H9 (cell line): ENCODE results near the gene HYDIN. TPM values are rescaled to one million over a fixed set of nuclear protein-coding genes. Genes with fewer than 3 reads are reported as not detected.
"Not testable (repeated sequence)": the region's sequence is repeated elsewhere in the genome, so short reads cannot be mapped to it uniquely, and the experiment has no call there.

Experiments used
- DNase-seq: peaks from one replicate; pipeline ENCODE4 v3.0.0-alpha.2; 2017
- H2AFZ ChIP-seq: one replicate; pipeline ENCODE4 v1.6.1; 2013; ENCODE audit warnings: mild to moderate bottlenecking, low read length, control low read depth, moderate library complexity
- H2AK5ac ChIP-seq: 2 replicates; pipeline ENCODE4 v1.6.1; 2013; ENCODE audit warnings: low read length, control low read depth, mixed read lengths; ENCODE audit not compliant: insufficient read length
- H2BK120ac ChIP-seq: one replicate; pipeline ENCODE4 v1.6.1; 2013; ENCODE audit warnings: low read depth, mild to moderate bottlenecking, low read length, control low read depth, inconsistent platforms; ENCODE audit not compliant: poor library complexity, severe bottlenecking
- H2BK12ac ChIP-seq: 2 replicates; pipeline ENCODE4 v1.6.1; 2013; ENCODE audit warnings: low read length, control low read depth, mixed read lengths, low read depth; ENCODE audit not compliant: insufficient read length
- H2BK15ac ChIP-seq: 2 replicates; pipeline ENCODE4 v1.6.1; 2013; ENCODE audit warnings: low read depth, low read length, control low read depth
- H2BK20ac ChIP-seq: one replicate; pipeline ENCODE4 v1.6.1; 2013; ENCODE audit warnings: low read depth, mild to moderate bottlenecking, low read length, control low read depth, inconsistent platforms; ENCODE audit not compliant: poor library complexity, severe bottlenecking
- H2BK5ac ChIP-seq: 2 replicates; pipeline ENCODE4 v1.6.1; 2013; ENCODE audit warnings: low read length, control low read depth, mixed read lengths; ENCODE audit not compliant: insufficient read length
- H3K14ac ChIP-seq: 2 replicates; pipeline ENCODE4 v1.6.1; 2013; ENCODE audit warnings: low read length, control low read depth; ENCODE audit not compliant: insufficient read depth
- H3K18ac ChIP-seq: 2 replicates; pipeline ENCODE4 v1.6.1; 2013; ENCODE audit warnings: low read depth, mild to moderate bottlenecking, mixed read lengths, low read length, control low read depth; ENCODE audit not compliant: insufficient read length
- H3K23ac ChIP-seq: 2 replicates; pipeline ENCODE4 v1.6.1; 2013; ENCODE audit warnings: low read length, control low read depth, mixed read lengths, low read depth; ENCODE audit not compliant: insufficient read length
- H3K23me2 ChIP-seq: 2 replicates; pipeline ENCODE4 v1.6.1; 2013; ENCODE audit warnings: low read depth, mild to moderate bottlenecking, mixed read lengths, low read length, control low read depth; ENCODE audit not compliant: insufficient read length, poor library complexity, severe bottlenecking
- H3K27ac ChIP-seq: 2 replicates; pipeline ENCODE4 v1.5.1; 2013; ENCODE audit warnings: low read length, control low read depth, mixed read lengths, low read depth; ENCODE audit not compliant: insufficient read length
- H3K27me3 ChIP-seq: 2 replicates; pipeline ENCODE4 v1.6.1; 2013; ENCODE audit warnings: low read length, control low read depth, inconsistent platforms; ENCODE audit not compliant: insufficient read depth
- H3K4ac ChIP-seq: 2 replicates; pipeline ENCODE4 v1.6.1; 2013; ENCODE audit warnings: low read depth, mild to moderate bottlenecking, control low read depth, inconsistent platforms, low read length, moderate library complexity
- H3K4me1 ChIP-seq: 2 replicates; pipeline ENCODE4 v1.6.1; 2013; ENCODE audit warnings: low read length, control low read depth, inconsistent platforms; ENCODE audit not compliant: insufficient read depth
- H3K4me2 ChIP-seq: 2 replicates; pipeline ENCODE4 v1.6.1; 2013; ENCODE audit warnings: low read length, control low read depth, mixed read lengths; ENCODE audit not compliant: insufficient read length, insufficient read depth
- H3K56ac ChIP-seq: 2 replicates; pipeline ENCODE4 v1.6.1; 2013; ENCODE audit warnings: low read depth, mild to moderate bottlenecking, mixed read lengths, low read length, control low read depth; ENCODE audit not compliant: insufficient read length
- H3K79me1 ChIP-seq: 2 replicates; pipeline ENCODE4 v1.6.1; 2013; ENCODE audit warnings: low read depth, mild to moderate bottlenecking, moderate library complexity, low read length, control low read depth, inconsistent platforms; ENCODE audit not compliant: insufficient read depth, poor library complexity, severe bottlenecking
- H3K79me2 ChIP-seq: 2 replicates; pipeline ENCODE4 v1.6.1; 2013; ENCODE audit warnings: low read length, control low read depth, inconsistent platforms; ENCODE audit not compliant: insufficient read depth
- H3K9ac ChIP-seq: 2 replicates; pipeline ENCODE4 v1.6.1; 2013; ENCODE audit warnings: low read length, control low read depth, mixed read lengths; ENCODE audit not compliant: insufficient read length; ENCODE audit errors: extremely low read depth
- H3K9me3 ChIP-seq: one replicate; pipeline ENCODE4 v1.6.1; 2013; ENCODE audit warnings: low read depth, low read length, inconsistent platforms; ENCODE audit not compliant: control insufficient read depth
- H3T11ph ChIP-seq: one replicate; pipeline ENCODE4 v1.6.1; 2013; ENCODE audit warnings: mild to moderate bottlenecking, low read length, control low read depth, inconsistent platforms
- H4K20me1 ChIP-seq: one replicate; pipeline ENCODE4 v1.6.1; 2013; ENCODE audit not compliant: control insufficient read depth, insufficient read length, insufficient read depth
- H4K5ac ChIP-seq: 2 replicates; pipeline ENCODE4 v1.6.1; 2013; ENCODE audit warnings: low read depth, mild to moderate bottlenecking, mixed read lengths, low read length, control low read depth; ENCODE audit not compliant: insufficient read length
- H4K8ac ChIP-seq: replicated peaks from 2 replicates; pipeline ENCODE4 v1.6.1; 2013; ENCODE audit warnings: low read length, control low read depth, mixed read lengths, low read depth; ENCODE audit not compliant: insufficient read length
- H4K91ac ChIP-seq: 2 replicates; pipeline ENCODE4 v1.6.1; 2013; ENCODE audit warnings: low read depth, mild to moderate bottlenecking, moderate library complexity, mixed read lengths, low read length, control low read depth; ENCODE audit not compliant: insufficient read length
- H3K27ac Mint-ChIP-seq, 3 experiments: 2 replicates in 2 of 3; 3 replicates in 1 of 3; pipeline ENCODE4 v1.8.0; 2020 to 2021; ENCODE audit warnings: mixed read lengths in 3 of 3, mild to moderate bottlenecking in 1 of 3, moderate library complexity in 1 of 3
- H3K27me3 Mint-ChIP-seq: 2 replicates; pipeline ENCODE4 v1.8.0; 2021; ENCODE audit warnings: low read depth, mild to moderate bottlenecking, moderate library complexity, mixed read lengths
- H3K36me3 Mint-ChIP-seq, 3 experiments: 2 replicates in 2 of 3; 3 replicates in 1 of 3; pipeline ENCODE4 v1.8.0; 2020 to 2021; ENCODE audit warnings: low read depth in 3 of 3, mixed read lengths in 3 of 3; ENCODE audit not compliant: insufficient read depth in 1 of 3
- H3K4me1 Mint-ChIP-seq, 2 experiments: 2 replicates each; pipeline ENCODE4 v1.8.0; 2020; ENCODE audit warnings: mixed read lengths in 2 of 2
- H3K4me3 Mint-ChIP-seq, 2 experiments: 2 replicates in 1 of 2; 3 replicates in 1 of 2; pipeline ENCODE4 v1.8.0; 2020 to 2021; ENCODE audit warnings: mild to moderate bottlenecking in 2 of 2, mixed read lengths in 2 of 2, moderate library complexity in 1 of 2
- H3K9me3 Mint-ChIP-seq, 2 experiments: 2 replicates in 1 of 2; 3 replicates in 1 of 2; pipeline ENCODE4 v1.8.0; 2020; ENCODE audit warnings: mild to moderate bottlenecking in 2 of 2, mixed read lengths in 2 of 2, moderate library complexity in 1 of 2
- WGBS: extraction: QIAGEN DNeasy Blood & Tissue Kit; methylation state at CpG from one replicate; pipeline ENCODE4 v1.1.7; 2013; ENCODE audit warnings: missing lambda C conversion rate, low lambda C conversion rate, mixed read lengths; ENCODE audit not compliant: insufficient read length; ENCODE audit errors: extremely low coverage; 5-methylcytosine and 5-hydroxymethylcytosine counted together
- total RNA-seq: library from RNA; stranded (reverse); gene quantifications from 2 replicates; pipeline ENCODE4 v1.2.1, GENCODE V29; 2021

Gene HYDIN
- total RNA-seq, 1 experiment from 2014 or later, result 1.7 TPM

DNA sequence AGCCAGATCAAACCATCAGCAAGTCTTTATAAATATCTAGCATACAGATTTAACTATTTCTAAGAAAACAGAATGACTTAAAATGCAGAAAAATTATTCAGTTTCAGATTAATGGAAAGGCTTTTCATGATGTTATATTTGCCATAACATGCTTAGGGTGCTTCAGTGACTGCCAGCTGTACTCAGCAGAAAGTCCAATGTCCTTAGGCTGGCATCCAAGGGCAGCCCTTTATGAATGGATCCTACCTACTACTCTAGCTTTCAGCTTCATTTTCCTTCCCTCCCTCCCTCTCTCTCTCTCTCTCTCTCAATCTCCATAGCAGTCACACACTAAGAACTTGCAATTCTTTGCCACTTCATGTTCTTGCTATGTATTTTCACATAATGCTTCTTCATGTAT is 124.6 kb downstream of the HYDIN start:
- not testable (repeated sequence) for H3K4ac ChIP-seq, H2BK5ac ChIP-seq, H2AFZ ChIP-seq, H2BK15ac ChIP-seq, H3K79me1 ChIP-seq, H2BK120ac ChIP-seq, H3K4me1 ChIP-seq, H4K5ac ChIP-seq, H3K56ac ChIP-seq, H3K79me2 ChIP-seq, H3K4me2 ChIP-seq, H3K23ac ChIP-seq, H4K8ac ChIP-seq, H3K27me3 ChIP-seq, H2BK20ac ChIP-seq, H4K20me1 ChIP-seq, H3K14ac ChIP-seq, H3K27ac ChIP-seq, H4K91ac ChIP-seq, H3K18ac ChIP-seq, DNase-seq, H3K4me3 Mint-ChIP-seq, H3T11ph ChIP-seq, H3K27ac Mint-ChIP-seq, H2AK5ac ChIP-seq, H3K4me1 Mint-ChIP-seq, H3K9ac ChIP-seq, H3K23me2 ChIP-seq, H2BK12ac ChIP-seq, H3K36me3 Mint-ChIP-seq, H3K27me3 Mint-ChIP-seq, H3K9me3 Mint-ChIP-seq, H3K9me3 ChIP-seq

DNA sequence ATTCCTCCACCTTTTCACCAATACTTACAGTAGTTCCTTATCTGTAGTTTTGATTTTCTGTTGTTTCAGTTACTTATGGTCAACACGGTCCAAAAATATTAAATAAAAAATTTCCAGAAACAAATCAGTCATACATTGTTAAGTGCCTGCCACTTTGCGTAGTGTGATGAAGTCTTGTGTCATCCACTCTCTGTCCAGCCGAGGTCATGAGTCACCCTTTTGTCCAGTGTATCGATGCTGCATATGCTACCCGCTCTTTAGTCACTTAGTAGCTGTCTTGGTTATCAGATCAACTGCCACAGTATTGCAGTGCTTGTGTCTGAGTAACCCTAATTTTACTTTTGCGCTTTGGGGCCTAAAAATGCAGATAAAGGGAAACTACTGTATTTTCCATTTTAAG is 146.9 kb downstream of the HYDIN start:
- H2BK120ac ChIP-seq, H3K56ac ChIP-seq, H2BK5ac ChIP-seq, H3K4me2 ChIP-seq, H3K4me1 ChIP-seq, H3K27me3 ChIP-seq, H3K79me1 ChIP-seq, H2AK5ac ChIP-seq, H2AFZ ChIP-seq, H3K9me3 ChIP-seq, H4K20me1 ChIP-seq, H3T11ph ChIP-seq, H3K4ac ChIP-seq, H3K23me2 ChIP-seq, H4K5ac ChIP-seq, H2BK12ac ChIP-seq, H3K9me3 Mint-ChIP-seq, H3K4me1 Mint-ChIP-seq, DNase-seq, H2BK20ac ChIP-seq, H3K27me3 Mint-ChIP-seq, H3K9ac ChIP-seq, H3K23ac ChIP-seq, H3K36me3 Mint-ChIP-seq, H3K27ac Mint-ChIP-seq, H3K27ac ChIP-seq, H3K14ac ChIP-seq, H2BK15ac ChIP-seq, H4K91ac ChIP-seq, H4K8ac ChIP-seq, H3K79me2 ChIP-seq, H3K4me3 Mint-ChIP-seq, H3K18ac ChIP-seq: not testable (repeated sequence)
- WGBS, result no CpG with 5 or more reads among the region's 6 CpGs

DNA sequence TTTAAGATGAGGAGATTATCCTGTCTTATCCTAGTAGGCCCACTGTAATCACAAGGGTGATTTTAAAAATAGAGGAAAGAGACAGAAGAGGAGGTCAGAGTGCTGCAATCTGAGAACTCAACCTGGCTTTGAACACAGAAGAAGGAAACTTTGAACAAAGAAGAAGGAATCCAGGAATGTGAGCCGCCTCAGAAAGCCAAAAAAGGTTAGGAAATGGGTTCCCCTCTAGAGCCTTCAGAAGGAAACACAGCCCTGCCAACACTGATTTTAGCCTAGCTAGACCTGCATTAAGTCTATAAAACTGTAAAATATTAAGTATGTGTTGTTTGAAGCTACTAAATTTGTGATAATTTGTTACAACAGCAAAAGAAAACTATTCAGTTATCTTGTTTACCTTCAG is 149.7 kb downstream of the HYDIN start:
- not testable (repeated sequence) for H3K27ac ChIP-seq, H3K23ac ChIP-seq, DNase-seq, H3K36me3 Mint-ChIP-seq, H3K14ac ChIP-seq, H3T11ph ChIP-seq, H2BK120ac ChIP-seq, H3K79me2 ChIP-seq, H2BK12ac ChIP-seq, H3K9me3 ChIP-seq, H2BK20ac ChIP-seq, H2AK5ac ChIP-seq, H3K4me3 Mint-ChIP-seq, H3K9ac ChIP-seq, H2AFZ ChIP-seq, H3K9me3 Mint-ChIP-seq, H2BK15ac ChIP-seq, H4K5ac ChIP-seq, H3K4me1 Mint-ChIP-seq, H3K27me3 ChIP-seq, H4K8ac ChIP-seq, H3K23me2 ChIP-seq, H4K20me1 ChIP-seq, H3K4ac ChIP-seq, H4K91ac ChIP-seq, H3K79me1 ChIP-seq, H3K27ac Mint-ChIP-seq, H3K27me3 Mint-ChIP-seq, H3K18ac ChIP-seq, H2BK5ac ChIP-seq, H3K4me1 ChIP-seq, H3K4me2 ChIP-seq, H3K56ac ChIP-seq
- WGBS, result no CpG with 5 or more reads among the region's 1 CpG
